GM03348 (cell line): ENCODE data around the gene YARS2.

ENCODE experiments used
- DNase-seq: peaks from one replicate; pipeline ENCODE4 v3.0.0; 2012; ENCODE audit warnings: low spot score

The YARS2 gene

DNA sequence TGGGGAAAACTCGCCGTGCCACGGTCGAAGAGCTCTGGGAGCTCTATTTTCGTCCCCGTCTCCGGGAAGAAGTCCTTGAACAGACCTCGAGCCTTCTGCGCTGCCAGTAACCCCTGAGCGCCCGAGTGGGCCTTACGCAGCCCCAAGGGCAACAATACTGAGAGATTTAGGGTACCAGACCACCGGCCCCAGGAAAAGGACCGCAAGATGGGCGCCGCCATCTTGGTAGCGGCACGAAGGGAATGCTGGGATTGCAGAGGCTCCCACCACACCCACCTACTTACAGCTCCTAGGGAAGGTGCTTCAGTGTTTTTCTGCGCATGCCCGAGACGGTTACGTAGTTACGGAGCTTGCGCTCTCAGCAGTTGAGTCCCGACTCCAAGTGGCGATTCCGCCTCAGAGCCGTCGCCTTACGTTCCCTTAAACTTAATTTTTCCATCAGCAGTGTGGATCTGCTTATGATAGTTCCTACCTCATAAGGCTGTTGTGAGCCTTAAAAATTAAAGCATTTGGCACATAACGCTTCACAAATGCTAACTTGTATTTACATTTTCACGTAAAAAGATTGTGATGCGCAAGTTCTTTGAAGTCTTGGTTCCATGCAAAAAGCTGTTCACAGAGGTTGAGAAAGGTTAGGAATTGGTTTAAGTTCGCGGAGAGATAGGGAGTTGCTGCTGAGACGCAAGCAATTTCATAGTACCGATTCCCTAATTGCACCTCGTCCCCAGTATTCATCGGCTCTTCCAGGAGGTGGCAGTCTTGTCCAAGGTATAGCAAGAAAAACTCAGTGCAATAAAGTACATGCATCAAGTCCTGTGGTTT is at the start of gene YARS2:
Gene YARS2, minus strand, starts transcription at position 244 of the 822 bp plus-strand sequence. Its CDS starts 23 bp downstream, at position 221.
- DNase-seq: peak; percentile 96

DNA sequence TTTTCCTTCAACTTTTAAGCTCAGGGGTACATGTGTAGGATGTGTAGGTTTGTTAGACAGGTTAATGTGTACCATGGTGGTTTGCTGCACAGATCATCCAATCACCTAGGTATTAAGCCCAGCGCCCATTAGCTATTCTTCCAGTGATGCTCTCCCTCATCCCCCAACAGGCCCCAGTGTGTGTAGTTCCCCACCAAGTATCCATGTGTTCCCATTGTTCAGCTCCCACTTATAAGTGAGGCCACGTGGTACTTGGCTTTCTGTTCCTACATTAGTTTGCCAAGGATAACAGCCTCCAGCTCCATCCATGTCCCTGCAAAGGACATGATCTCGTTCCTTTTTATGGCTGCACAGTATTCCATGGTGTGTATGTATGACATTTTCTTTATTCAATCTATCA is 48.6 kb upstream of the YARS2 start:
- DNase-seq: no peak

DNA sequence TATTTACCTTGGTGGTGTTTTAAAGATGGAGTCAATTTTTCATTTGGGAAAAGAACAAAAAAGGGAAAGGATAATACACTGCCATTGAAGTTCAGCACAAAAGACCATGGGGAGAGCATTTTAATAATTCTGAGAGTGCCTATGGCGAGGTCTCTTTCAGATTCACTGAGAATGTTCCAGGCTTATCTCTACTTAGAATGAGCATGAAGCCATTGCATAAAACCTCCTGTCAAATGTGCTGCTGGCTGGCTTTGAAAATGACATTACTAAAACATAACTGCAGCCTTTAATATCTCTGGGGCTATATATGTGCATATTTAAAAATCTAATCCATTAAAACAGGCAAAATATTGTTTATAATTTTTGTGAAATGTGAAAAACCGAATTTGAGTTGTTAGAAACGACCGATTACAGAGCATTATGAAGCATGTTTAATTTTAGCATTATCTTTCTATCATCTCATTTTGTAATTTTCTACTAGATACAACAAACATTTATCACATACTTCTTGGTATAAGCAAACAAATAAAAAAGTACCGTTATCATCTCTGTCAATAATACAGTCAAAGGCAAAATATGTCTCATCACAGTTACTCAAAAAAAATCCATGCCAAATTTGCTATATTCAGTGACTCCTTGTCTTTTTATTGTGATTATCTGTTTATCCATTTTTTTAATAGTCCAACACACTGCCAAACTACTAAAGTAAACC is 45.7 kb upstream of the YARS2 start:
- no peak for DNase-seq

DNA sequence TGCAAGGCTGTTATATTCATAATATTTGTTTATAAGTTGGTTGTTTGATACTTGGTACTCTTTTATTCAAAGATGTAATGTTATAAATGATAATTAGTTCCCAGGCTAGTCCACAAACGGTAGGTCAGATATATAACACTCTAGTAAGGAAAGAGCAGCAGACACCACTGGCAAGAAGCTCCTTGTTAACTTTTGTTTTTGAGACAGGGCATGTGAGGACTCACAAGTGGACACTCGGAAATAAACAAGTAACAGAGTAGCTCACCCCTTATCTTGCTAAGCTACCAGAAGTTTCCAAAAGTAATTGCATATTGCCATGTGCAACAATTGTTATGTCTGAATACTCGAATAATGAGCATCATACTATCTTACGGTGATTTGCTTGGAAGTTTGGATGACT is 38.6 kb upstream of the YARS2 start:
- no peak for DNase-seq

DNA sequence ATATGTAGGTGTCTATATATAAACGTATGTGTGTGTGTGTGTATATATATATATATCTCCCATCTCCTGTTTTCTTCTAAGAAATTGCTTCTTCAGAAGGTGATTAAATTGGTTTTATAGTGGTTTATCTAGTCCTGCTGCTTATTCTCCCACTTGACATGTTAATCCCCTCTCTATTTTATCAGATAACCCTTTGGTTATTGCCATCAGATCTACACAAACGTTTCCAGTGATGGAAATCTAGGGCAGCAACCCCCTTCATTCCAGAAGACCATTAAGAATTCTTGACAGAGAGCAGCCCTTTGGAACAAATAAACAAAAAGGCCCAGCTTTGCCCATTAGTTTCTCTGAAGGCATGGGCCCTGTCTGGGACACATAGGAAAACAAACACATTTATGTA is 34.2 kb upstream of the YARS2 start:
- no peak for DNase-seq

DNA sequence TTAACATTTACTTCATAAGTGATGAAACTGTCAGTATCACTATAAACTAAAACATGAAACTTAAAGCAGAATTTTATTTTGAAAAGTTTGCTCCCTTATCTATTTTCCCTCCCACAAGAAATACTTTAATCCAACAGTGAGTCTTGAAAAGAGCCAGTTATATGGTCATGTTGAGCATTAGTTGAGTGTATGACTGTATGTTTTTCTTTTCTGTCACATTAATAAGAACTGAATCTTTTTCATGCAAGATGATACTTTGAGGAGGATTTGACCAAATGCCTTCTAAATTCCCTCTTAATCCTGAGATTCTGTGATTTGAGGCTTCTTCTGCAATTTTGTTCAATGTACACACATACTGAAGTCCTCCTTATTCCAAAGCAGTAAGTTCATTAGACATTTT is 33.7 kb upstream of the YARS2 start:
- DNase-seq: no peak

DNA sequence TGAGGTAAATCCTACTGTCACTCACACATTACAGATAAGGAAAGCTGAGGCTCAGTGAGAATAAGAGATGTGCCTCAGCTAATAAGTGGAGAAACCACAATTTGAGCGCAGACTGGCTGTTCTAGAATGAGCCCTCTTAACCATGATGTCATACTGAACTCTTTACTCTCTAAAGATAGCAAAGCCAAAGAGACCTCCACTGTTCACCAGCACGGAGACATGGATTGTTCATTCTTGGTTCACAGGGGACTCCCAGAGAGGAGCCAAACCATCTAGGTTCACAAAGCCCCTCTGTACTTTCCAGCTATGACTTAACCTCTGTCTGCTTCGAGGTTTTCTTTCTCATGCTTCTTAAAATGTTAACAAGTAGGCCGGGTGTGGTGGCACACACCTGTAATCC is 32.7 kb upstream of the YARS2 start:
- DNase-seq: no peak

DNA sequence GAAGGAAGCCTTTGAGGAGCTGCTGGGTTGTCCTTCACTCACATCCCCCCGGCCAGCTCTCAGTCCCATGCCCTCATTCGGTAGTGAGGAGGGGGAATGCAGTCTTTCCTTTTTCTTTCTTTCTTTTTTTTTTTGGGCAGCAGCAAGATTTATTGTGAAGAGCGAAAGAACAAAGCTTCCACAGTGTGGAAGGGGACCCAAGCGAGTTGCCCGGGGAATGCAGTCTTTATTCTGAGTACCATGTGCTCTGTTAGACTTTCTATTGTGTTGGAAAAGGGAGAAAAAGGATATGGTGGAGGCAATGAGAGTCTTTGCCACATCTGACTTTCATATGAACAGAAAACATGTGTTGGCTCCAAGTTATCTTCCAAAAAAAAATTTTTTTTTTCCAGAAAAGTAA is 29.9 kb upstream of the YARS2 start:
- DNase-seq: no peak

DNA sequence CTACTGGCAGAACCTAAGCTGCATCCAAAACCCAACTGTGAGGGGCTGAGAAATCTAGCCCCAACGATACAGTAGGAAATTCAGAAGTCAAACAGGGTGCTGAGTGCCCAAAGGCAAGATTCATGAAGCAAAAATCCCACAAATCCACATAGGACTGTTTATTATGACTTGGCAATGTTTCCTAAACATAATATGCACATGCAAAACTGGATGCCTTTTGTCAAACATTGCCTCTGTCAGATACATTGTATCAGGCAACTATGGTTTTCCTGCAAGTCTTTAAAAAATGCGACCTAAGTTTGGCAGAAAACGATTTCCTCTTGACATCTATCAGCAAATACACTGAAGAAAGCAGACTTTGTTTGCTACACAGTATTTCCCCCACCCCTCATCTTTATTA is 27.3 kb upstream of the YARS2 start:
- DNase-seq: no peak

DNA sequence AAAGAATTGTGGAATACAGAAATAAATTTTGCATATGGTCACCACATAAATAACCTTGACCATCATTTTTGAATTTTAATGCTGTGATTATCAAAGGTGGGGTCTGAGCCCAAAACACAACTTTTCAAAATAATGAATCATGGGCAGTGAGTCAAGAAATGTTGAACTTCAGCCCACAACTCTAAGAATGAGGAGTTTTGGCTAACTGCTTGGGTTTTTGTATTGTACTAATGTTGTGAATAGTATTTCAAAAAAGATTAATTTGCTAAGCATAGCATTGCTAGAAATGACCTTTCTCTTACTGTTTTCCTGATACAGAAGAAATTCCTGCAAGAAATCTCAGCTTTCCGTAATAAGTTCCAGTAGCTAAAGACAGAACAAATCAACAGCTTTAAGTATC is 24.4 kb upstream of the YARS2 start:
- no peak for DNase-seq

DNA sequence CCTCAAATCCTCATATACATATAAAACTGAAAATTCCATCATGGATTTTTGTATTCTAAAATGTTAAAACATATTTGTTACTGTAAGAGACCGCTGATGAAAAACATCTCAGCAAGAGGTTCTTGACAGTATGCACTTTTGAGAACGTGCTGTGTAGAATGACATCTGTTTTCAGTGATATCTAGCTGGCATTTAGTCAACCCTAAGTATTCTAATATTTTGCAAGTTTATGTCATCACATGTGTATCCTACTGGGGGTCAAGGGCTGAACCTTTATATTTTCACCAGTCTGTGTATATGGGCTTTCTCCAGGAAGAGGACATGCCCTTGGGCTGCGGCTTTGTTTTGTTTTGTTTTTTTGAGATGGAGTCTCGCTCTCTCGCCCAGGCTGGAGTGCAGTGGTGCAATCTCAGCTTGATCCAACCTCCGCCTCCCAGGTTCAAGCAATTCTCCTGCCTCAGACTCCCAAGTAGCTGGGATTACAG is 22.0 kb upstream of the YARS2 start:
- DNase-seq: no peak

DNA sequence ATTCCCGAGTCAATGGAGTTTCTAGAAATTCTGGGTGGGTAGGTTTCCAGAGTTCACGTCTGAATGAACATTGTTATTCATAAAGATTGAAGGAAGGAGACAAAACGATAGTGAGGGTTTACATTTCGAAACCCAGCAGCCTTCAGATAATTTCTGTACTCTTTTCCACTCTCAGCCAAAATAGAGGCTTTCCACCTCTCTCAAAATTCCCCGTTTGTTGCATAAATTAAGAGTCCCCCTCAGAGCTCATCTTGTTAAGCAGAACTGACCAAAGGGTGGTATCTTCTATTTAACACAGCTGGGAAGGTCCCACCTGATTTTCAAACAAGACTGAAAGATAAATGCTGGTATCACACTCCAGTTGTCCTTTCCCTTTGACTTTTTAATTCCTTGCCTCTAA is 21.5 kb upstream of the YARS2 start:
- DNase-seq: no peak

DNA sequence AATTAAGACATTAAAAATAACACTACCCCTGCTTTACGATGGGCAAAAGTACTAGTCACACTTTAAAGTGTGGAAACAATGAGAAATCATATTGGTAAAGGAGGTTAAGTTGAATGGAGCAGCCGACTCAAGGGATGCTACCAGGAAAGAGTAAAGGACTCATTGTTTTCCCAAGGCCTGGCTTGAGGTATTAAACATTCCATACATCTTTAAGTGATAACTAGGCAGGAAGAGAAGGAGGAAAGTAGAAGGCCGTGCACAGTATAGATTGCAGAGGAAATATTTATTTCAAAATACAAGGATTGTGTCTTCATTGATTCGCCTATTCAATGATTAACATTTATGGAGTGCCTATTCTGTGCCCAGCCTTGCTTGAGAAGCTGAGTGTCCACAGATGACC is 20.6 kb upstream of the YARS2 start:
- DNase-seq: no peak

DNA sequence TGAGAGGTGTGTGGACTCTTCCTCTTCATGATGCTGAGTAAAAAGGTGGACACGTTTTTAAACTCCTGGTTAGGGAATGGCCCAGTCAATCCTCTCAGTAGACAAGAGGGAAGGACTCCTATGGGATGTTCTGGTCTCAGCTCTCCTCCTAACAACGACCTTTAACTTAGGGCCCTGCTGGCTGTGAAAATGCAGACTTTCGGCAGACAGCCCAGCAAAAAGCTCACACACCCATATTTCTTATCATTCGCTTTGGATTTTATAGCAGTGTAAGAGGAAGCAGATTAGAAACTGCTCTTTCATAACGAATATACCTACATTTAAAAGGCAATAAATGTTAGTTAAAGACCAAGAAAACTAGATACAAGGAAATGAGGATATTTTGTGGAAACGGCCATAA is 18.0 kb upstream of the YARS2 start:
- DNase-seq: no peak

DNA sequence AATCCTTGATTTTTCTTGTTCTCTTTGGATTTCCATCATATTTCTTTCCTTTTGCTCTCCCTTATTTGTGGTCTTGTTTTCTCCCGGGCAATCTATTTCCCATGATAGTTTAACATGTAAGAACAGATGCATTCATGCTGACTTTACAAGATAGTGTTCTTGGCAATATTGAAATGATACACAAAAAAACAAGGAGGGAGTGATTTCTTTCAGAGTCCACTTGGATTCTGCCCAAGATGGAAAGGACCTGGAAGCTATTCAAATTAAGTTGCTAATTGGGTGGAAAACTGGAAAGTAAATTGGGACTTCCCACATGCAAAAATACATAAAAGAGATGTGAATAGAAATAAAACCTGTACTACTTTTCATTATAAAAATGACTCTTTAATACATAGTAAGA is 14.4 kb upstream of the YARS2 start:
- DNase-seq: no peak

DNA sequence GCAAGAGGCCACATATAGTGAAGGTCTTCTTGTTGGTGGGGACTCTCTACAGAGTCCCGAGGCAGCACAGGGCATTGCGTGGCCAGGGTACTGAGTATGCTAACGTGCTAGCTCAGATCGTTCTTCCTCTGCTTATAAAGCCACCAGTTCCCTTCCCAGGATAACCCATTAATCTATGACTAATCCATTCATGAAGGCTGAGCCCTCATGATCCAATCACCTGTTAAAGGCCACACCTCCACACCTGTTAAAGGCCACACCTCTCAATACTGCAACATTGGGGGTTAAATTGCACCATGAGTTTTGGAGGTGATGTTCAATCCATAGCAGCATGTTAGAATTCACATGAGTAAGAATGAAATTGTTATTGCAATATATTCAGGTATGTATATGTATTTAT is 12.8 kb upstream of the YARS2 start:
- DNase-seq: no peak

DNA sequence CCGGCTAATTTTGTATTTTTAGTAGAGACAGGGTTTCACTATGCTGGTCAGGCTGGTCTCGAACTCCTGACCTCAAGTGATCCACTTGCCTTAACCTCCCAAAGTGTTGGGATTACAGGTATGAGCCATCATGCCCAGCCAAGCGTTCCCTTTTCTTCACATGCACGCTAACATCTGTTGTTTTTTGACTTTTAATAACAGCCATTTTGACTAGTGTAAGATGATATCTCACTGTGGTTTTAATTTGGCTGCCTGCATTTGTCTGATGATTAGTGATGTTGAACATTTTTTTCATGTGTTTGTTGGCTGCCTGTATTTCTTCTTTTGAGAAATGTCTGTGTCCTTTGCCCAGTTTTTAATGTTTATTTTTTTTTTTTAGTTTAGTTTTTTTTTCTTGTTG is 10.2 kb upstream of the YARS2 start:
- DNase-seq: no peak

DNA sequence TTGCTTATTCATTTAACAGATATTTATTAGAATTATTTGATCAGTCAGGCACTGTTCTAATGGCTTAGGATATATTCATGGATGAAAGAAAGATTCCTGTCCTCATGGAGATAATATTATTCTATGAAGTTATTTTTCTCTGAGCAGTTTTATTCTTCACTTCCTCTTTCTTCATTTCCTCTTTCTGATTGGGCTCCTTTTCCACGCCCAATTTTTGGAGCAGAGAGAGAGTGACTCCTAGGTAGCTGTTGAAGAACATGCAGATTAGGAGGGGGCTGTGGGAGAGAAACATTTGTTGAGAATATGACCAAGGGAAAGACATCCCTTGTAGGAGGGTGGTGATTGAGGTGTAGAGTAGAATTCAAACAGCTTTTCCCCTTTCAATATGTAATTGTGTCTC is 6.0 kb upstream of the YARS2 start:
- DNase-seq: no peak

DNA sequence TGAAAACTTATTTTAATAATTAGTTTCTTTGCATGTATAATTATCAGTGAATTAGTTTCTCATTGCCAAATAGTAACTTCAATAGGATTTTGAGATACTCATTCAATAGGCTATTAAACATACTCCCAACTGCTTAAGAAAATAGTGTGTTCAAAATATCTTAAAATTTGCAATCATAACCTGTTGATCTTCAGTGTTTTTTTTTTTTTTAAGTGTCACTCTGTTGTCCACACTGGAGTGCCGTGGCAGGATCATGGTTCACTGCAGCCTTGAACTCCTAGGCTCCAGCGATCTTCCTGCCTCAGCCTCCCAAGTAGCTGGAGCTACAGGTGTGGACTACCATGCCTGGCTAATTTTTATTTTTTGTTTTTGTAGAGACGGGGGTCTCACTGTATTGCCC is 1.5 kb upstream of the YARS2 start:
- no peak for DNase-seq

DNA sequence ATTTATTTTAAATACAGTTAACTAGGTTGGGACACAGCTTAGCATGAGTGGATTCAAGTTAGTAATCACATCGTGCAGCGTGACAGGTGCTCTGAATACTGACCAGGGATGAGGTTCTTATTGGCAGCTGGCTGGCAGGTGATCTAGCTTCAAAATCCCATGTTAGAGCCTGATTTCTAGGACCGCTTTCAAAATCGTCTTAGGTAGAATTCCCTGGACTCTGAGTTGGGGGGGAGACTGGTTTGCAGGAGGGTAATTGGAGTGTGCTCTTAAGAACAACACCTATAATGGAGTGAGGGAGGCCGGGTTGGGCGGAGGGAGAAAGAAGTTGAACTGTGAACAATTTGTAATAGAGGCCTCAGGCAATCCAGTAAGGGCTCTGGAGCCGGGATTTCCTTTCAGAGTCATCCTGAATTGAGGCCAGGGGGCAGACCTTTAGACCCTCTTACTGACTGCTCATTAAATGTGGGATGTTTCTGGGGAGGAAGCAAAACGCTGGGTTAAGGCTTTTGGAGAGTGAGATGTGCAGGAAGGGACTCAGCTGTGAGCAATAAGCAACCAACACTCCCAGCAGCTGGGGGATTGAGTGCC is 874 bp upstream of the YARS2 start:
- DNase-seq: no peak

DNA sequence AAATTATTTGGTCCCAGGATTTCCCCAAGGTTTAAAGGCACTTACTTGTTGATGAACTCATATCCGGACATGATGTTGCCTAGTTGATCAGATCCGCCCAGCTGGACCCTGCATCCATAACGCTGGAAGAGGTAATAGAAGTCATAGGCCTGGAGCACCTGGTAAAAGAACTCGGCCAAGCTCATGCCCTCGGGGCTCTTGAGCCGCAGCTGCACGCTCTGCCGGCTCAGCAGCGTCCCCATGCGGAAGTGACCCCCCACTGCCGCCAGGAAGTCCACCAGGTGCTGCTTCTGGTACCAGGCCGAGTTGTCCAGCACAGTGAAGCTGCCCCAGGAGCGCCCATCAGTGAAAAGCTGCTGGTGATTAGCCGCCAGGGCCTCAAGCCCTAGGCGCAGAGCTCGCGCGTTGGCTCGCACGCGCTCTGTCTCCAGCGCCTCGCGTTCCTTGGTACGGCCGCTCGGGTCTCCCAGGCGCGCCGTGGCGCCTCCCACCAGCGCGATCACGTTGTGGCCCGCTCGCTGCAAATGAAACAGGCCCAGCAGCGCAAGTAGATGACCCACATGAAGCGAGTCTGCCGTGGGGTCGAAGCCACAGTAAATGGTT is 545 bp downstream of the YARS2 start:
- peak; percentile 70 for DNase-seq

DNA sequence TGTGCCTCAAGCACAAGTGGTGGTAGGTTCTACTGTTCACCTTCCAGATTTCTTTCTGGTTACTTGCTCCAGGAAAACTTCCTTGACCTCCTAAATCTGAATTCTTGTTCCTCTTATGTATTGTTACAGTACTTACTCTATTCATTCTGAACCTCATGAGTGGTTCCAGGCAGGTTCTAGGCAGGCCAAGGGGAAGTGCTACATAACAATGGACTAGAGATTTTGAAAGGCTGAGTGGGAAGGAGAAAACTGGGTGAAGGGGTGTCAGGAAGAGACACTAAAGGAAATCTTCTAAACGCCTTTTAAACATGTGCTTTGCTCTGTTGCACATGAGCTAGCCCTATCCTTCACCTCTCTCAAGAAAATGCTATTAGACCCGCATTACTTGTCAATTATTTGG is 1.6 kb downstream of the YARS2 start:
- DNase-seq: no peak

DNA sequence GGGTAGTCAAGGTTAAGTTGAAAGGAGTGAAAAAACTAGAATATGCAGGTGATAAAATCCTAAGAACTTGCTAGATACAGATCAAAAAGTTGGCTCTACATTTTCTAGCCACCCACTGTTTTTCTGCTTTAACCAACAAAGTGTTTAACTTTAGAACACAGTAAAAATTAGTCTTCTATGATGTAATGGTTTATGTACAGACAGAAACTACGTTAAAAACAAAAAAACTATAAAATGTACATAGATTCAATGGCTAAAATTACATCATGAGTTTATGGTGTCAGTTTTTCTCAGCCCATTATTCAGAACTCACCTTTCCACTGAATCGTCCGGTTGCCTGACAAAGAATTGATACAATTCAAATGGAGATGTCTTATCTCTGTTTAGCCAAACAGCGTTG is 2.1 kb downstream of the YARS2 start:
- DNase-seq: no peak
